ENCODE results near the gene GABBR2. TPM values are rescaled to one million over a fixed set of nuclear protein-coding genes. Genes with fewer than 3 reads are reported as not detected.
A peak's percentile ranks its signal among the peaks of the same experiment; 100 is the strongest.

The GABBR2 gene
- total RNA-seq, 2 experiments from 2014 or later = not detected

GRCh38 chr9:98550206-98550820, 158.4 kb downstream of the GABBR2 start:
- intact Hi-C loops (cut with micrococcal nuclease) = no loop called here
- ChIA-PET CTCF (no interaction called here), POLR2A (no interaction called here)
- Mint-ChIP-seq H3K27ac (no peak overlapping the region), H3K27me3 (peaks cover 1% of the 10 kb centered on the region), H3K9me3 (no peaks in the 10 kb centered on the region), H3K4me1 (ENCODE audit: low read depth) (no peaks in the 10 kb centered on the region), H3K36me3 (no peaks in the 10 kb centered on the region), H3K4me3 (no peak overlapping the region)
- DNase-seq = no peak

- Mint-ChIP-seq H3K27me3 (peaks cover 1% of the 10 kb centered on the region), H3K9me3 (no peaks in the 10 kb centered on the region), H3K36me3 (no peaks in the 10 kb centered on the region), H3K4me3 (no peak overlapping the region), H3K4me1 (ENCODE audit: low read depth) (no peaks in the 10 kb centered on the region), H3K27ac (no peak overlapping the region)
- POLR2A ChIA-PET = no interaction called here
- CTCF ChIA-PET = no interaction called here
- intact Hi-C loops (cut with micrococcal nuclease) = no loop called here
- DNase-seq = no peak
Measured at GRCh38 chr9:98549401-98549800, 159.3 kb downstream of the GABBR2 start.

- Mint-ChIP-seq H3K27ac (no peak overlapping the region), H3K9me3 (no peaks in the 10 kb centered on the region), H3K27me3 (peaks cover 1% of the 10 kb centered on the region), H3K4me1 (ENCODE audit: low read depth) (no peaks in the 10 kb centered on the region), H3K4me3 (no peak overlapping the region), H3K36me3 (no peaks in the 10 kb centered on the region)
- DNase-seq = no peak
- POLR2A ChIA-PET = no interaction called here
- intact Hi-C loops (cut with micrococcal nuclease) = no loop called here
- CTCF ChIA-PET = no interaction called here
Measured at GRCh38 chr9:98547606-98548005, 161.1 kb downstream of the GABBR2 start.

GRCh38 chr9:98545021-98545420, 163.7 kb downstream of the GABBR2 start:
- H3K4me3 Mint-ChIP-seq = no peak overlapping the region
- H3K36me3 Mint-ChIP-seq = no peaks in the 10 kb centered on the region
- H3K9me3 Mint-ChIP-seq = no peaks in the 10 kb centered on the region
- H3K4me1 Mint-ChIP-seq (ENCODE audit: low read depth) = no peaks in the 10 kb centered on the region
- no peak overlapping the region for H3K27ac Mint-ChIP-seq
- POLR2A ChIA-PET = no interaction called here
- intact Hi-C loops (cut with micrococcal nuclease) = no loop called here
- H3K27me3 Mint-ChIP-seq = peaks cover 1% of the 10 kb centered on the region
- CTCF ChIA-PET = interaction anchor here (2.3 kb wide), 1 partner anchor 8 kb away, joined by 8 read pairs; no protein-coding TSS in a partner anchor
- no peak for DNase-seq

GRCh38 chr9:98541684-98542230, 167.0 kb downstream of the GABBR2 start:
- CTCF ChIA-PET = no interaction called here
- no peaks in the 10 kb centered on the region for H3K9me3 Mint-ChIP-seq
- H3K4me3 Mint-ChIP-seq = no peak overlapping the region
- H3K4me1 Mint-ChIP-seq (ENCODE audit: low read depth) = no peaks in the 10 kb centered on the region
- DNase-seq = no peak
- POLR2A ChIA-PET = no interaction called here
- H3K27me3 Mint-ChIP-seq = peaks cover 1% of the 10 kb centered on the region
- intact Hi-C loops (cut with micrococcal nuclease) = no loop called here
- H3K36me3 Mint-ChIP-seq = no peaks in the 10 kb centered on the region
- H3K27ac Mint-ChIP-seq = no peak overlapping the region

- CTCF ChIA-PET = interaction anchor here (0.6 to 1.0 kb wide), 2 partner anchors 164 to 235 kb away, joined by 3 to 5 read pairs; no protein-coding TSS in a partner anchor
- no peak overlapping the region for H3K4me3 Mint-ChIP-seq
Measured at GRCh38 chr9:98540476-98540875, 168.3 kb downstream of the GABBR2 start.

GRCh38 chr9:98539954-98540353, 168.8 kb downstream of the GABBR2 start:
- ChIA-PET POLR2A (no interaction called here), CTCF (interaction anchor here (0.6 to 1.0 kb wide), 2 partner anchors 165 to 236 kb away, joined by 3 to 5 read pairs; no protein-coding TSS in a partner anchor)
- Mint-ChIP-seq H3K4me3 (no peak overlapping the region), H3K4me1 (ENCODE audit: low read depth) (no peaks in the 10 kb centered on the region), H3K27me3 (peaks cover 3% of the 10 kb centered on the region), H3K27ac (no peak overlapping the region), H3K36me3 (no peaks in the 10 kb centered on the region), H3K9me3 (no peaks in the 10 kb centered on the region)
- DNase-seq = no peak
- intact Hi-C loops (cut with micrococcal nuclease) = loop anchor here (5.0 kb wide), 1 partner anchor 167 kb away; the partner anchor contains the start of gene GABBR2

More at GRCh38 chr9:98540476-98540875, 168.3 kb downstream of the GABBR2 start:
- Mint-ChIP-seq H3K36me3 (no peaks in the 10 kb centered on the region), H3K27ac (no peak overlapping the region), H3K27me3 (peaks cover 3% of the 10 kb centered on the region), H3K9me3 (no peaks in the 10 kb centered on the region), H3K4me1 (ENCODE audit: low read depth) (no peaks in the 10 kb centered on the region)
- DNase-seq = no peak
- POLR2A ChIA-PET = no interaction called here
- intact Hi-C loops (cut with micrococcal nuclease) = no loop called here

- DNase-seq = no peak
- no peak overlapping the region for H3K4me3 Mint-ChIP-seq
- POLR2A ChIA-PET = no interaction called here
- no peaks in the 10 kb centered on the region for H3K9me3 Mint-ChIP-seq
- no peak overlapping the region for H3K27ac Mint-ChIP-seq
- H3K4me1 Mint-ChIP-seq (ENCODE audit: low read depth) = no peaks in the 10 kb centered on the region
- H3K36me3 Mint-ChIP-seq = no peaks in the 10 kb centered on the region
- CTCF ChIA-PET = no interaction called here
- H3K27me3 Mint-ChIP-seq = peaks cover 3% of the 10 kb centered on the region
- intact Hi-C loops (cut with micrococcal nuclease) = loop anchor here (5.0 kb wide), 1 partner anchor 169 kb away; the partner anchor contains the start of gene GABBR2
Measured at GRCh38 chr9:98538626-98539031, 170.1 kb downstream of the GABBR2 start.

GRCh38 chr9:98538203-98538602, 170.5 kb downstream of the GABBR2 start:
- Mint-ChIP-seq H3K4me3 (no peak overlapping the region), H3K36me3 (no peaks in the 10 kb centered on the region), H3K9me3 (no peaks in the 10 kb centered on the region), H3K27me3 (peaks cover 3% of the 10 kb centered on the region), H3K27ac (no peak overlapping the region), H3K4me1 (ENCODE audit: low read depth) (no peaks in the 10 kb centered on the region)
- intact Hi-C loops (cut with micrococcal nuclease) = loop anchor here (5.0 kb wide), 1 partner anchor 169 kb away; the partner anchor contains the start of gene GABBR2
- no peak for DNase-seq
- POLR2A ChIA-PET = no interaction called here
- CTCF ChIA-PET = no interaction called here

- peak; percentile 56 for DNase-seq
- Mint-ChIP-seq H3K4me3 (no peak overlapping the region), H3K27ac (no peak overlapping the region), H3K27me3 (peaks cover 2% of the 10 kb centered on the region), H3K36me3 (no peaks in the 10 kb centered on the region), H3K4me1 (ENCODE audit: low read depth) (no peaks in the 10 kb centered on the region), H3K9me3 (no peaks in the 10 kb centered on the region)
- intact Hi-C loops (cut with micrococcal nuclease) = loop anchor here (5.0 kb wide), 1 partner anchor 171 kb away; the partner anchor contains the start of gene GABBR2
- ChIA-PET POLR2A (no interaction called here), CTCF (interaction anchor here (0.6 to 1.7 kb wide), 12 partner anchors 9 to 255 kb away, joined by 3 to 12 read pairs (median 3); partner anchors contain the start of gene GABBR2)
Measured at GRCh38 chr9:98536542-98537173, 172.1 kb downstream of the GABBR2 start.

GRCh38 chr9:98533866-98534265, 174.9 kb downstream of the GABBR2 start:
- H3K27me3 Mint-ChIP-seq = peaks cover 2% of the 10 kb centered on the region
- H3K9me3 Mint-ChIP-seq = no peaks in the 10 kb centered on the region
- H3K4me1 Mint-ChIP-seq (ENCODE audit: low read depth) = no peaks in the 10 kb centered on the region
- H3K4me3 Mint-ChIP-seq = no peak overlapping the region
- CTCF ChIA-PET = no interaction called here
- no peak for DNase-seq
- H3K27ac Mint-ChIP-seq = no peak overlapping the region
- intact Hi-C loops (cut with micrococcal nuclease) = no loop called here
- no peaks in the 10 kb centered on the region for H3K36me3 Mint-ChIP-seq
- POLR2A ChIA-PET = no interaction called here

GRCh38 chr9:98533132-98533531, 175.6 kb downstream of the GABBR2 start:
- Mint-ChIP-seq H3K27me3 (peaks cover 2% of the 10 kb centered on the region), H3K27ac (no peak overlapping the region), H3K9me3 (no peaks in the 10 kb centered on the region), H3K4me3 (no peak overlapping the region), H3K36me3 (no peaks in the 10 kb centered on the region), H3K4me1 (ENCODE audit: low read depth) (no peaks in the 10 kb centered on the region)
- CTCF ChIA-PET = no interaction called here
- intact Hi-C loops (cut with micrococcal nuclease) = no loop called here
- POLR2A ChIA-PET = no interaction called here
- no peak for DNase-seq

All from activated CD4-positive, alpha-beta memory T cell treated with anti-CD3 and anti-CD28 coated beads for 36 hours (primary cell).